K562 (cell line): ENCODE measurements around the gene GATA1. TPM values are rescaled to one million over a fixed set of nuclear protein-coding genes. Genes with fewer than 3 reads are reported as not detected.
A peak's percentile ranks its signal among the peaks of the same experiment; 100 is the strongest.

Source experiments
- ATAC-seq: fragments of 200-7000 bp; cut with Tn5 transposase; 3 replicates; pipeline ENCODE4 v1.9.1; 2020; ENCODE audit warnings: moderate library complexity
- BruUV-seq: library from RNA; stranded (reverse); fragments of 400-500 nt; replicated peaks from 2 replicates; lab custom pipeline; 2021; lab: Mats Ljungman, UMichigan
- CTCF ChIA-PET: fragments of 300-600 bp; formaldehyde crosslinking; extraction: SDS; loops from one replicate; lab custom pipeline; 2021; ENCODE audit warnings: low intra/inter-chr PET ratio; lab: Yijun Ruan, JAX
- POLR2A ChIA-PET: fragments of 300-600, 350-650 bp; sonication (Branson Sonifier 250); formaldehyde crosslinking; extraction: SDS; loops from one replicate; lab custom pipeline; 2021; ENCODE audit warnings: antibody characterized with exemption, inconsistent platforms; lab: Yijun Ruan, JAX
- DNase-seq, 4 experiments: peaks; one replicate each; pipeline versions ENCODE4 v3.0.0 to v3.0.0-alpha.2; 2011 to 2018; ENCODE audit warnings: low spot score in 3 of 4, mixed read lengths in 3 of 4; ENCODE audit errors: extremely low read depth in 1 of 4
- FAIRE-seq: peaks from 2 replicates; lab custom pipeline; 2011; peaks lifted over from hg19 to GRCh38; lab: Jason Lieb, UNC
- H2AFZ ChIP-seq: 2 replicates; pipeline ENCODE4 v1.6.0; 2011; ENCODE audit warnings: low read depth, low read length, control low read depth, inconsistent platforms
- H3K27ac ChIP-seq: fragments of 200-600 bp; 3 replicates; pipeline ENCODE4 v1.8.0; 2011; ENCODE audit warnings: low read depth, mild to moderate bottlenecking, control low read depth, inconsistent platforms, low read length, moderate library complexity, mixed read lengths; ENCODE audit errors: extremely low read depth
- H3K27me3 ChIP-seq, 2 experiments: fragments of 300-600 bp in 1 of 2; 2 replicates in 1 of 2; 3 replicates in 1 of 2; pipeline versions ENCODE4 v1.6.0 to v1.8.0; 2011; ENCODE audit warnings: inconsistent platforms in 2 of 2, low read length in 2 of 2, mild to moderate bottlenecking in 1 of 2, mixed read lengths in 1 of 2, moderate library complexity in 1 of 2; ENCODE audit not compliant: control insufficient read depth in 2 of 2, insufficient read depth in 2 of 2
- H3K36me3 ChIP-seq: fragments of 300-600 bp; 3 replicates; pipeline ENCODE4 v1.8.0; 2011; ENCODE audit warnings: mild to moderate bottlenecking, low read length, inconsistent platforms; ENCODE audit not compliant: control insufficient read depth, insufficient read depth
- H3K4me1 ChIP-seq, 2 experiments: fragments of 200-600 bp in 1 of 2; replicated peaks in 1 of 2; 2 replicates in 1 of 2; 3 replicates in 1 of 2; pipeline versions ENCODE4 v1.5.1 to v1.8.0; 2011; ENCODE audit warnings: inconsistent platforms in 2 of 2, low read length in 2 of 2, mild to moderate bottlenecking in 1 of 2, mixed read lengths in 1 of 2, moderate library complexity in 1 of 2; ENCODE audit not compliant: control insufficient read depth in 2 of 2, insufficient read depth in 2 of 2
- H3K4me2 ChIP-seq: 2 replicates; pipeline ENCODE4 v1.6.1; 2011; ENCODE audit warnings: low read length, control low read depth, inconsistent platforms, mixed read lengths; ENCODE audit not compliant: insufficient read depth
- H3K4me3 ChIP-seq: fragments of 200-600 bp; sonication (generic), shearing (Covaris generic); 2 replicates; pipeline ENCODE4 v1.5.1; 2016; ENCODE audit warnings: control low read depth, inconsistent platforms
- H3K79me2 ChIP-seq: fragments of 200-600 bp; 3 replicates; pipeline ENCODE4 v1.8.0; 2011; ENCODE audit warnings: low read length, inconsistent platforms; ENCODE audit not compliant: control insufficient read depth, insufficient read depth
- H3K9ac ChIP-seq, 2 experiments: 2 replicates each; pipeline versions ENCODE4 v1.6.0 to v1.6.1; 2011; ENCODE audit warnings: low read depth in 2 of 2, low read length in 2 of 2, control low read depth in 1 of 2, inconsistent platforms in 1 of 2, mild to moderate bottlenecking in 1 of 2, mixed read lengths in 1 of 2; ENCODE audit not compliant: insufficient read depth in 1 of 2
- H3K9me1 ChIP-seq: one replicate; pipeline ENCODE4 v1.6.0; 2011; ENCODE audit warnings: inconsistent platforms, mild to moderate bottlenecking, low read length, moderate library complexity; ENCODE audit not compliant: control insufficient read depth, insufficient read depth
- H3K9me3 ChIP-seq: replicated peaks from 2 replicates; pipeline ENCODE4 v1.5.1; 2011; ENCODE audit warnings: low read depth, low read length, inconsistent platforms; ENCODE audit not compliant: control insufficient read depth, insufficient read depth
- H4K20me1 ChIP-seq: replicated peaks from 2 replicates; pipeline ENCODE4 v1.6.1; 2011; ENCODE audit warnings: low read length, inconsistent platforms, mixed read lengths; ENCODE audit not compliant: control insufficient read depth, insufficient read depth
- ATF7 ChIP-seq: fragments of 450-650 bp; IDR thresholded peaks from 2 replicates; pipeline ENCODE4 v1.7.1; 2014; ENCODE audit warnings: mild to moderate bottlenecking, moderate library complexity
- CCNT2 ChIP-seq: IDR thresholded peaks from 2 replicates; pipeline ENCODE4 v1.6.1; 2011; ENCODE audit warnings: borderline replicate concordance, low read depth, mild to moderate bottlenecking, moderate library complexity, mixed read lengths, low read length; ENCODE audit not compliant: insufficient read length; ENCODE audit errors: extremely low read depth
- EHMT2 ChIP-seq: fragments of 450-650 bp; IDR thresholded peaks from 2 replicates; pipeline ENCODE4 v1.6.1; 2018; ENCODE audit warnings: antibody characterized with exemption
- FOXA3 ChIP-seq, 2 experiments: fragments of 450-650 bp in 1 of 2; sonication (generic) in 1 of 2; formaldehyde crosslinking; IDR thresholded peaks in 1 of 2; conservative IDR thresholded peaks in 1 of 2; 2 replicates each; pipeline versions ENCODE4 v1.4.0 to v1.8.0; 2020 to 2022; ENCODE audit warnings: mild to moderate bottlenecking in 2 of 2, missing genetic modification reagents in 1 of 2
- HNRNPLL ChIP-seq: fragments of 200-400 bp; formaldehyde crosslinking; IDR thresholded peaks from 2 replicates; pipeline ENCODE4 v1.6.1; 2017; ENCODE audit warnings: low read length, low read depth, mild to moderate bottlenecking; ENCODE audit not compliant: poor library complexity, severe bottlenecking
- MAZ ChIP-seq, 2 experiments: fragments of 450-650 bp in 1 of 2; sonication (generic) in 1 of 2; formaldehyde crosslinking; IDR thresholded peaks in 1 of 2; conservative IDR thresholded peaks in 1 of 2; 2 replicates each; pipeline versions ENCODE4 v1.4.0 to v1.5.0; 2020; ENCODE audit warnings: mild to moderate bottlenecking in 1 of 2, missing genetic modification reagents in 1 of 2
- MIER1 ChIP-seq: fragments of 450-650 bp; IDR thresholded peaks from 2 replicates; pipeline ENCODE4 v1.6.1; 2016; ENCODE audit warnings: antibody characterized with exemption, mild to moderate bottlenecking, low read depth
- MLLT1 ChIP-seq, 2 experiments: fragments of 450-650 bp; IDR thresholded peaks; 2 replicates each; pipeline ENCODE4 v1.6.1; 2016
- MTA1 ChIP-seq: fragments of 450-650 bp; IDR thresholded peaks from 2 replicates; pipeline ENCODE4 v1.6.1; 2017; ENCODE audit warnings: borderline replicate concordance
- POLR2G ChIP-seq: fragments of 200-400 bp; formaldehyde crosslinking; IDR thresholded peaks from 2 replicates; pipeline ENCODE4 v1.6.1; 2017; ENCODE audit warnings: low read depth, mild to moderate bottlenecking, antibody characterized with exemption, low read length, moderate library complexity
- RFX5 ChIP-seq: IDR thresholded peaks from 2 replicates; pipeline ENCODE4 v1.6.1; 2011; ENCODE audit warnings: low read depth, mild to moderate bottlenecking, improper control_type of control experiment, low read length
- TAF1 ChIP-seq: IDR thresholded peaks from 2 replicates; pipeline ENCODE4 v1.6.1; 2011; ENCODE audit warnings: mild to moderate bottlenecking, low read length, moderate library complexity; ENCODE audit not compliant: insufficient read depth, control insufficient read depth, severe bottlenecking; ENCODE audit errors: extremely low read depth
- THRA ChIP-seq: fragments of 450-650 bp; IDR thresholded peaks from 2 replicates; pipeline ENCODE4 v1.6.1; 2017; ENCODE audit warnings: mild to moderate bottlenecking, moderate library complexity
- WGBS: fragments of 100-300 bp; shearing (Covaris generic); methylation state at CpG from one replicate; pipeline ENCODE4 v1.1.6; 2016; ENCODE audit warnings: low coverage, mixed read lengths; ENCODE audit not compliant: insufficient coverage; ENCODE audit errors: missing lambda C conversion rate; 5-methylcytosine and 5-hydroxymethylcytosine counted together
- in situ Hi-C: fragments of 300-500 bp; cut with MboI; formaldehyde crosslinking; loops from 4 replicates; pipeline ENCODE4 v1.15.0; 2018; ENCODE audit warnings: inconsistent platforms, mixed read lengths
- intact Hi-C: fragments of 100-400 bp; cut with micrococcal nuclease; formaldehyde crosslinking; loops from 2 replicates; pipeline ENCODE4 v1.14.2; 2022
- polyA plus RNA-seq, 8 experiments: library from polyadenylated mRNA; depleted of rRNA in 4 of 8; stranded (reverse) in 5 of 8; unstranded in 3 of 8; fragments of >200 nt; fragmentation: Nextera tagmentation in 2 of 8; fragmentation: Illumina TruSeq in 1 of 8; extraction: Ambion mirVana in 2 of 8; extraction: Trizol in 1 of 8; gene quantifications; 2 replicates each; pipeline versions ENCODE4 v1.2.1 to v1.2.3, GENCODE V29; 2011 to 2014; ENCODE audit warnings: inconsistent platforms in 1 of 8, missing spikeins in 1 of 8
- total RNA-seq, 7 experiments: library from RNA; depleted of rRNA in 6 of 7; stranded (reverse); fragments of >200 nt in 6 of 7; fragmentation: Illumina TruSeq in 2 of 7; extraction: Trizol in 2 of 7; gene quantifications; 2 replicates each; pipeline versions ENCODE4 v1.2.1 to v1.2.3, GENCODE V29; 2011 to 2021; ENCODE audit warnings: low replicate concordance in 1 of 7

Gene GATA1
- total and polyA plus RNA-seq, 9 of the 15 experiments (the other 6 are each of a cell fraction or from before 2014, with no cell fraction given) = 11.9 to 291 (median 116) TPM

GRCh38 chrX:48802089-48802904 lies 15.9 kb downstream of the GATA1 start (continued):
- TF ChIP-seq MAZ (CRISPR knock-in tag; conservative IDR thresholded peaks at IDR 0.05 in 1 of 2, IDR thresholded peaks at IDR 0.05 in 1 of 2) (peak; percentile 42 to 51; a peak in 2 of 4 replicates), POLR2G (peak; percentile 76), CCNT2 (no peak), MLLT1 (IDR thresholded peaks at IDR 0.05) (peak in 1 of 2 experiments; percentile 55; a peak in 1 of 4 replicates), FOXA3 (CRISPR knock-in tag; conservative IDR thresholded peaks at IDR 0.05 in 1 of 2, IDR thresholded peaks at IDR 0.05 in 1 of 2) (no peak), MTA1 (peak; percentile 40; the same call in 1 of the 2 replicates)

GRCh38 chrX:48802905-48803200 lies 16.5 kb downstream of the GATA1 start:
- ChIA-PET CTCF (no interaction called here), POLR2A (interaction anchor here (0.7 kb wide), 1 partner anchor 237 kb away, joined by 3 read pairs; no protein-coding TSS in a partner anchor)
- 8% methylated on average over 4 of the region's 4 CpGs for WGBS
- Histone ChIP-seq H3K27me3 (no peaks in the 10 kb centered on the region), H3K4me2 (peak overlapping the region; percentile 82), H3K9ac (peak overlapping the region; percentile 92 to 94; a peak in 3 of 4 replicates), H3K79me2 (peaks cover 8% of the 10 kb centered on the region), H4K20me1 (no peaks in the 10 kb centered on the region), H3K9me3 (no peaks in the 10 kb centered on the region), H3K36me3 (peaks cover 34% of the 10 kb centered on the region; the same call in 2 of the 3 replicates), H3K27ac (peak overlapping the region; percentile 97), H3K4me3 (peak overlapping the region; percentile 69), H3K4me1 (peaks cover 12 to 27% of the 10 kb centered on the region in 2 experiments), H2AFZ (peak overlapping the region; percentile 53; the same call in 1 of the 2 replicates), H3K9me1 (no peaks in the 10 kb centered on the region)
- DNase-seq (no peak), ATAC-seq (no peak), FAIRE-seq (no peak)
- intact Hi-C loops = loop anchor here (5.0 to 10.0 kb wide), 5 partner anchors 41 to 372 kb away; partner anchors contain the start of genes GLOD5, PLP2, PQBP1 and SUV39H1
- BruUV-seq = no TSS peak
- in situ Hi-C loops = no loop called here
- peak; percentile 38; the same call in 1 of the 2 replicates for TF ChIP-seq EHMT2
- TF ChIP-seq ATF7 = no peak
- no peak for TF ChIP-seq RFX5
- no peak for TF ChIP-seq HNRNPLL
- no peak for TF ChIP-seq TAF1
- TF ChIP-seq THRA = no peak
- TF ChIP-seq MIER1 = peak; percentile 63
